NB4 (cell line): Measurements from ENCODE around the gene RELB.

Source experiments
- DNase-seq: peaks from one replicate; pipeline ENCODE4 v3.0.0; 2010; ENCODE audit warnings: low read depth
- H3K4me3 ChIP-seq: one replicate; pipeline ENCODE4 v1.5.1; 2011; ENCODE audit warnings: mild to moderate bottlenecking, low read depth, low read length, moderate library complexity
- MYC ChIP-seq: IDR thresholded peaks from 2 replicates; pipeline ENCODE4 v1.6.1; 2011; ENCODE audit warnings: low read depth, low read length
- POLR2A ChIP-seq: IDR thresholded peaks from 2 replicates; pipeline ENCODE4 v1.6.1; 2011; ENCODE audit warnings: mild to moderate bottlenecking; ENCODE audit not compliant: insufficient read length; ENCODE audit errors: extremely low read depth
- TF ChIP-seq, protein P1 (sequence below): IDR thresholded peaks from one replicate; pipeline ENCODE4 v1.5.1; 2012; ENCODE audit warnings: low read depth, low read length
- TF ChIP-seq, protein P2 (sequence below): IDR thresholded peaks from 2 replicates; pipeline ENCODE4 v1.6.1; 2011; ENCODE audit warnings: low read depth, low read length

The RELB gene

DNA sequence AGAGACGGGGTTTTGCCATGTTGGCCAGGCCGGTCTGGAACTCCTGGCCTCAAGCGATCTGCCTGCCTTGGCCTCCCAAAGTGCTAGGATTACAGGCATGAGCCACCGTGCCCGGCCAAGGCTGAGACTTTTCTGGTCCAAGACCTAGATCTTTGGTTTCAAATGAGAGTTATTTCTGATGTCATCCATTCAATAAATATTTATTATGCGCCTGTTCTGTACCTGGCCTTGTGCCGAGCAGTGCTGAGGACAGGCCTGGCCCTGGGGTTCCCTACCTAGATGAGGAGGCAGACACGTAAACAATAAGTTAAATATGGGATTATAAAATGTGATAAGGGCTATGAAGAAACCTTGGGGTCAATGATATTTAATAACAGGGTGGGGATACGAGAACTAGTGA is 4.5 kb downstream of the RELB start:
- no peak overlapping the region for H3K4me3 ChIP-seq
- no peak for TF ChIP-seq POLR2A
- TF ChIP-seq, protein P1, sequence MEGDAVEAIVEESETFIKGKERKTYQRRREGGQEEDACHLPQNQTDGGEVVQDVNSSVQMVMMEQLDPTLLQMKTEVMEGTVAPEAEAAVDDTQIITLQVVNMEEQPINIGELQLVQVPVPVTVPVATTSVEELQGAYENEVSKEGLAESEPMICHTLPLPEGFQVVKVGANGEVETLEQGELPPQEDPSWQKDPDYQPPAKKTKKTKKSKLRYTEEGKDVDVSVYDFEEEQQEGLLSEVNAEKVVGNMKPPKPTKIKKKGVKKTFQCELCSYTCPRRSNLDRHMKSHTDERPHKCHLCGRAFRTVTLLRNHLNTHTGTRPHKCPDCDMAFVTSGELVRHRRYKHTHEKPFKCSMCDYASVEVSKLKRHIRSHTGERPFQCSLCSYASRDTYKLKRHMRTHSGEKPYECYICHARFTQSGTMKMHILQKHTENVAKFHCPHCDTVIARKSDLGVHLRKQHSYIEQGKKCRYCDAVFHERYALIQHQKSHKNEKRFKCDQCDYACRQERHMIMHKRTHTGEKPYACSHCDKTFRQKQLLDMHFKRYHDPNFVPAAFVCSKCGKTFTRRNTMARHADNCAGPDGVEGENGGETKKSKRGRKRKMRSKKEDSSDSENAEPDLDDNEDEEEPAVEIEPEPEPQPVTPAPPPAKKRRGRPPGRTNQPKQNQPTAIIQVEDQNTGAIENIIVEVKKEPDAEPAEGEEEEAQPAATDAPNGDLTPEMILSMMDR: no peak
- no peak for TF ChIP-seq MYC
- TF ChIP-seq, protein P2, sequence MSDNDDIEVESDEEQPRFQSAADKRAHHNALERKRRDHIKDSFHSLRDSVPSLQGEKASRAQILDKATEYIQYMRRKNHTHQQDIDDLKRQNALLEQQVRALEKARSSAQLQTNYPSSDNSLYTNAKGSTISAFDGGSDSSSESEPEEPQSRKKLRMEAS: no peak
- no peak for DNase-seq

DNA sequence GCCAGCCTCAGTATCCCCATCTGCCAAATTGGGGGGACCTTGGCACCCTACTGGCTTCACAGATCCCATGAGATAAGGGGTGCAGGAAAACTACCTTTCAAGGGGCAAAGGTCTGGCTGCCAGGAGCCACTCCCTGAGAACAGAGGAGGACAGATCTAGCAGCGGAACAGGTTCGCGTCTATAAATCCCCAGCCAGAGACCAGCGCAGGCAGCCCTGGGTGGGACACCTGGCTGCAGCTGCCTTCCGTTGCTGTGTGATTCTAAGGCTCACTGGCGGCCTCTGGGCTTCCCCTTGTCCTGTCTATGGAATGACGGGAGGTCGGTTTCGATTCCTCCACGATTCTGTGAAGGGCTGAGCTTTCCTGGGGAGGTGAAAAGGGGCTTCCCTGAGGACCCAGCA is 7.3 kb downstream of the RELB start:
- no peak for DNase-seq
- H3K4me3 ChIP-seq: no peak overlapping the region
- TF ChIP-seq POLR2A: no peak
- TF ChIP-seq, protein P1: no peak
- TF ChIP-seq, protein P2: no peak
- no peak for TF ChIP-seq MYC

DNA sequence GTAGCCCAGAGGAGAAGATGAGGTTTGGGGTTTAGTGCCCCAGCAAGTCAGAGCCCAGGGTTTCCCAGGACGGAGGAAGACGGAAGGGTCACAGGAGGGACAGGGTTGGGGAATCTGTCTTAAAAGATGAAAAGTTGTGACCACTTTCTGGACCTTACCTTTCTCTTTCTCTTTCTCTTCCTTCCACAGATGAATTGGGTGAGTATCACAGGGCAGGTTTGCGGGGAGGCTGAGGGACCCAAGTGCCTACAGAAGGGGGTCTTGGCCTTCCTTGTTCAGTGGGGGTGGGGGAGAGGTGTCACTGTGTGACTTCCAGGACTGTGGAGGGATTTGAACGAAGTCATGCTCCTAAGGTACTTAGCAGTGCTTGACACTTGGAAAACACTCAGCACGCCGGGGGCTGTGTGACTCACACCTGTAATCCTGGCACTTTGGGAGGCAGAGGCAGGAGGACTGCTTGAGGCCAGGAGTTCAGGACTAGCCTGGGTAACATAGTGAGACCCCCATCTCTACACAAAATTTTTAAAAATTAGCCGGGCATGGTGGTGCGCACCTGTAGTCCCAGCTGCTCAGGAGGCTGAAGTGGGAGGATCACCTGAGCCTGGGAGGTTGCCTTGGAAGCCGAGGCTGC is 8.5 kb downstream of the RELB start:
- no peak for DNase-seq
- TF ChIP-seq POLR2A (no peak), MYC (no peak)
- TF ChIP-seq, protein P2: no peak
- TF ChIP-seq, protein P1: no peak
- H3K4me3 ChIP-seq: no peak overlapping the region

DNA sequence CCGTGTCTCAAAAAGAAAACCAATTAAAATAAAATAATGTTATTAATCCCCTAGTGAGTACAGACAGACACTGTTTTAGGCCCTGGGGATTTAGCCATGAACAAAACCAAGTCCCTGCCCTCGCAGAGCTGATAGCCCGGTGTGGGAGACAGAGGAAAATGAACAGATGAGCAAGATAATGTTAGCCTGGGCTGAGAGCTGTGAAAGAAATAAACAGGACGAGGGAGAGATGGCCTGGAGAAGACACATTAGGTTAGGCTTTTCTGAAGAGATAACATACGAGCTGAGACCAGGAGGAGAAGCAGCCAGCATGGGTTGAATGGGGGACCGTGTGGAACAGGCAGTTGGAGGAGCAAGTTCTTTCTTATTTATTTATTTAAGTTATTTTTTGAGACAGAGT is 9.0 kb downstream of the RELB start:
- H3K4me3 ChIP-seq: no peak overlapping the region
- DNase-seq: no peak
- no peak for TF ChIP-seq MYC
- no peak for TF ChIP-seq POLR2A
- TF ChIP-seq, protein P1: no peak
- TF ChIP-seq, protein P2: no peak

DNA sequence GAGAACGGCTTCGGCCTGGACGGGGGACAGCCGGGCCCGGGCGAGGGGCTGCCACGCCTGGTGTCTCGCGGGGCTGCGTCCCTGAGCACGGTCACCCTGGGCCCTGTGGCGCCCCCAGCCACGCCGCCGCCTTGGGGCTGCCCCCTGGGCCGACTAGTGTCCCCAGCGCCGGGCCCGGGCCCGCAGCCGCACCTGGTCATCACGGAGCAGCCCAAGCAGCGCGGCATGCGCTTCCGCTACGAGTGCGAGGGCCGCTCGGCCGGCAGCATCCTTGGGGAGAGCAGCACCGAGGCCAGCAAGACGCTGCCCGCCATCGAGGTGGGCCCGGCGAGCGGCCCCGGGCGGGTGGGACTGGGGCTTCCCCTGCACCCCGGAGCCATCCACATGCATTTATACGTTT is 10.7 kb downstream of the RELB start:
- no peak overlapping the region for H3K4me3 ChIP-seq
- TF ChIP-seq POLR2A (no peak), MYC (no peak)
- TF ChIP-seq, protein P1: no peak
- TF ChIP-seq, protein P2: no peak
- no peak for DNase-seq
